Liver (tissue), 3 donors: Measurements from ENCODE around the gene PRMT2.

Source experiments
- RAD21 ChIP-seq, 2 donors: IDR thresholded peaks; 2 replicates each; pipeline ENCODE4 v1.6.1; 2016; ENCODE audit warnings: antibody characterized with exemption in 2 of 2, mild to moderate bottlenecking in 2 of 2
- TF ChIP-seq, protein P1 (sequence below): fragments of 150-350 bp; IDR thresholded peaks from 2 replicates; pipeline ENCODE4 v1.5.1; 2017; ENCODE audit warnings: improper control_type of control experiment, low read depth, low read length; ENCODE audit not compliant: missing input control
- donor health status: healthy.
- donor health status: healthy.

DNA sequence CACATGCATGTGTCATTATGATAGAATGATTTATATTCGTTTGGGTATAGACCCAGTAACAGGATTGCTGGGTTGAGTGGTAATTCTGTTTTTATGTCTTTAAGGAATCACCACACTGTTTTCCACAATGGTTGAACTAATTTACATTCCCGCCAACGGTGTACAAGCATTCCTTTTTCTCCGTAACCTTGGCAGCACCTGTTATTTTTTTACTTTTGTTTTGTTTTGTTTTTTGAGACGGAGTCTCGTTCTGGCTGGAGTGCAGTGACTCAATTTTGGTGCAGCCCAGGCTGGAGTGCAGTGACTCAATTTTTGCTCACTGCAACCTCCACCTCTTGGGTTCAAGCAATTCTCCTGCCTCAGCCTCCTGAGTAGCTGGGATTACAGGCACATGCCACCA lies 22.1 kb upstream of the PRMT2 start:
- TF ChIP-seq, protein P1, sequence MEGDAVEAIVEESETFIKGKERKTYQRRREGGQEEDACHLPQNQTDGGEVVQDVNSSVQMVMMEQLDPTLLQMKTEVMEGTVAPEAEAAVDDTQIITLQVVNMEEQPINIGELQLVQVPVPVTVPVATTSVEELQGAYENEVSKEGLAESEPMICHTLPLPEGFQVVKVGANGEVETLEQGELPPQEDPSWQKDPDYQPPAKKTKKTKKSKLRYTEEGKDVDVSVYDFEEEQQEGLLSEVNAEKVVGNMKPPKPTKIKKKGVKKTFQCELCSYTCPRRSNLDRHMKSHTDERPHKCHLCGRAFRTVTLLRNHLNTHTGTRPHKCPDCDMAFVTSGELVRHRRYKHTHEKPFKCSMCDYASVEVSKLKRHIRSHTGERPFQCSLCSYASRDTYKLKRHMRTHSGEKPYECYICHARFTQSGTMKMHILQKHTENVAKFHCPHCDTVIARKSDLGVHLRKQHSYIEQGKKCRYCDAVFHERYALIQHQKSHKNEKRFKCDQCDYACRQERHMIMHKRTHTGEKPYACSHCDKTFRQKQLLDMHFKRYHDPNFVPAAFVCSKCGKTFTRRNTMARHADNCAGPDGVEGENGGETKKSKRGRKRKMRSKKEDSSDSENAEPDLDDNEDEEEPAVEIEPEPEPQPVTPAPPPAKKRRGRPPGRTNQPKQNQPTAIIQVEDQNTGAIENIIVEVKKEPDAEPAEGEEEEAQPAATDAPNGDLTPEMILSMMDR, result no peak
- TF ChIP-seq RAD21 (IDR thresholded peaks at IDR 0.05), result no peak
